Activated T-cell treated with anti-CD3 and anti-CD28 coated beads, Interleukin-2, amount 50 U/mL, for 24 hours (primary cell): Measurements from ENCODE around the gene DFFA.
"Not testable (repeated sequence)": the region's sequence is repeated elsewhere in the genome, so short reads cannot be mapped to it uniquely, and the experiment has no call there.

Experiments used
- DNase-seq: peaks from one replicate; pipeline ENCODE4 v3.0.0-alpha.2; 2020
- H3K27ac Mint-ChIP-seq: 2 replicates; pipeline ENCODE4 v1.8.0; 2020; ENCODE audit warnings: mild to moderate bottlenecking, mixed read lengths
- H3K27me3 Mint-ChIP-seq: 2 replicates; pipeline ENCODE4 v1.8.0; 2020; ENCODE audit warnings: mixed read lengths
- H3K36me3 Mint-ChIP-seq: 2 replicates; pipeline ENCODE4 v1.8.0; 2020; ENCODE audit warnings: low read depth, mixed read lengths
- H3K4me1 Mint-ChIP-seq: 2 replicates; pipeline ENCODE4 v1.8.0; 2020; ENCODE audit warnings: low read depth, mixed read lengths
- H3K4me3 Mint-ChIP-seq: 2 replicates; pipeline ENCODE4 v1.8.0; 2020; ENCODE audit warnings: mild to moderate bottlenecking, moderate library complexity, mixed read lengths
- H3K9me3 Mint-ChIP-seq: 2 replicates; pipeline ENCODE4 v1.8.0; 2020; ENCODE audit warnings: mixed read lengths

DFFA gene

GRCh38 chr1:10457462-10457861 is 14.9 kb downstream of the DFFA start:
- not testable (repeated sequence) for DNase-seq, H3K4me3 Mint-ChIP-seq, H3K4me1 Mint-ChIP-seq, H3K27me3 Mint-ChIP-seq, H3K9me3 Mint-ChIP-seq
- peak overlapping the region; percentile 2 for H3K27ac Mint-ChIP-seq
- peaks cover 63% of the 10 kb centered on the region for H3K36me3 Mint-ChIP-seq

DNA sequence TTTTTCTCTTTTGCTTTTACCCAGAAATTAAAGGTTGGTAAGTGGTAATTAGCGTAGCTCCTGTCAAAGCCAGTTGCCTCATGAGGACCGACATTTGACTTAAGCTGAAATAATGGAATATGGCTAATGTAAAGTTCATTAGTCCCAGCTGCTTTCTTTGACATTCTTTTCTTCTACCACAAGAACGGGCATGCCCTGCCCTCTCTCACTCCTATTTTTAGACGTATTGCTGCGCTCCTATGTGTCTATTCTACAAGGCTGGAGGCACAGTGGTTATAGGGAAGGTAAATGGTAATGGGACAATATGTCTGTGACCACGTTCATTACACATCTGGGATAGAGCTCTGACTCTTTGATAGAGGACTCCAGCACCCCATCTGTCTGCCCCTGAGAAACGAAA is 15.7 kb downstream of the DFFA start:
- DNase-seq, result no peak
- Mint-ChIP-seq H3K27ac (peak overlapping the region; percentile 2), H3K9me3 (no peaks in the 10 kb centered on the region), H3K36me3 (peaks cover 55% of the 10 kb centered on the region), H3K4me1 (peaks cover 6% of the 10 kb centered on the region), H3K4me3 (no peak overlapping the region), H3K27me3 (no peaks in the 10 kb centered on the region)

DNA sequence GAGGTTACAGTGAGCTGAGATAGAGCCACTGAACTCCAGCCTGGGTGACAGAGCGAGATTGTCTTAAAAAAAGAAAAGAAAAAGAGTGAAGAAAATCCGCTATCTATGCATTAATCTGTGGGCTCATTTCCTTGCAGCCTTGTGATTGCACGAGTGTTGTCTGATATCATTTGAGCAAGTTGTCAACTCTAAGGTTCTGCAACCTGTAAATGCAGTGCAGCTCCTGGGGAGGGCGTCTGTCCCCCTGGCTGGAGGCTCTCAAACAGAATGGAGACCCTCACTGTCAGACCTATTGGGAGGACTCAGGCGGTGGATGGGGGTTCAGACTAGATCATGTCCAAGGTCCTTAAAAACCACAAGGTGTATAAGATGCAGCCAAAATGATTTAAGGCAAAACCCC is 16.3 kb downstream of the DFFA start:
- peaks cover 49% of the 10 kb centered on the region for H3K36me3 Mint-ChIP-seq
- no peak for DNase-seq
- no peak overlapping the region for H3K4me3 Mint-ChIP-seq
- H3K27me3 Mint-ChIP-seq, result no peaks in the 10 kb centered on the region
- no peak overlapping the region for H3K27ac Mint-ChIP-seq
- no peaks in the 10 kb centered on the region for H3K9me3 Mint-ChIP-seq
- H3K4me1 Mint-ChIP-seq, result peaks cover 6% of the 10 kb centered on the region

DNA sequence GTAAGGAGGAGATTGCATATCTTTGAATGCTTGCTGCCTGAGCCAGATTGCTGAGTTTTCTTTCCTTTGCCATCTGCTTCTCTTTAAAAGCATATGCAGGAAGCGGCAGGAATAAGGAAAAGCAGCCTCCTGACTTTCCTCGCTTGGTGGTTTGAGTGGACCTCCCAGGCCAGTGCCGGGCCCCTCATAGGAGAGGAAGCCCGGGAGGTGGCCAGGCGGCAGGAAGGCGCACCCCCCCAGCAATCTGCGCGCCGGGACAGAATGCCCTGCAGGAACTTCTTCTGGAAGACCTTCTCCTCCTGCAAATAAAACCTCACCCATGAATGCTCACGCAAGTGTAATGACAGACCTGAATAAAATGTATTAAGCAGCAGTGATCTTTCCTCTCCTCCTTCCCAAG is 21.0 kb downstream of the DFFA start:
- Mint-ChIP-seq H3K9me3 (no peaks in the 10 kb centered on the region), H3K4me3 (no peak overlapping the region), H3K4me1 (no peaks in the 10 kb centered on the region), H3K36me3 (peaks cover 21% of the 10 kb centered on the region), H3K27ac (no peak overlapping the region), H3K27me3 (no peaks in the 10 kb centered on the region)
- DNase-seq, result no peak

DNA sequence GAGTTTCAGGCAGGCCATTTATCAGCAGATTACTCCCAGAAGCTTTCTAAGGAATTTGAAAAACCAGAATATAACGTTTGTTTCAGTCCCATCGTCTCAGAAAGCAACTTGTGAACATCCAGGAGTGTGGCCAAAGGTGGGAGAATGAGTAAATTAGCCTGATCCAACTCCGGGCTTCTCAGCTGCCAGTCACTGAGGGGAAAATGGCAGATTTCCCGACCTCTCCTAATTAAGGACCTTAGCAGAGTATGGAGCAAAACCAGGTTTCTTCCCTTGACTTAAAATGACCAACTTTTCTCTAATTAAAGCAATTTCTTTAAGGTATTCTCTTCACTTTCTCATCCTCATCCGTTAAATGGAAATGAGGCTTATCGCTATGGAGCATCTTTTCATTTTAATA is 21.5 kb downstream of the DFFA start:
- Mint-ChIP-seq H3K4me1 (no peaks in the 10 kb centered on the region), H3K27ac (no peak overlapping the region), H3K9me3 (no peaks in the 10 kb centered on the region), H3K4me3 (no peak overlapping the region), H3K36me3 (peaks cover 17% of the 10 kb centered on the region), H3K27me3 (no peaks in the 10 kb centered on the region)
- DNase-seq, result no peak

DNA sequence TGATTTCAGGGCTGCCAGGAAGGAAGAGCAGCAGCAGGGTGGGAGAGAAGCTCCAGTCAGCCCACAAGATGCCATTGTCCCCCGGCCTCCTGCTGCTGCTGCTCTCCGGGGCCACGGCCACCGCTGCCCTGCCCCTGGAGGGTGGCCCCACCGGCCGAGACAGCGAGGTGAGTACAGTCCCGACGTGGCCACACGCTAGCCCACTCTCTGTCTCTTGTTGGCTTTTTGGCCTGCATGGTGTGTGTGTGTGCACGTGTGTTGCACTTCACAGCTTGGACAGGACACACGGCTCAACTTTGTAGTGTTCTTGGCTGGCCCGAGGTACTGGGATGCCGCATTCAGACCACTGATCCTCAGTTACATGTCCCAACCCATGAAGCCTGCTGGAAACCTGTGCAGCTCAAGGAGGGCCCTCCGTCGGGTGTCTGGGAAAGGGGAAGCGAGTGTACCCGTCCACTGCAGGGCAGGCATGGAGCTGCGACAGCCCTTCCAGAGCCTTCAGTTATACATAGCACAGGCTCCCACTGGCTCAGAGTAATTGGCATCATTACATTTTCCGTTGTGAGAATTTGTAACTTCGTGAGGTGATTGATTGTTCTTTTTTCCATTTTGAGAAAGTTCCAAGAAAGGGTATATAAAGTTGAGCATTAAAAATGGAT is 22.0 kb downstream of the DFFA start:
- Mint-ChIP-seq H3K27ac (no peak overlapping the region), H3K27me3 (no peaks in the 10 kb centered on the region)

GRCh38 chr1:10449751-10450150 is 22.6 kb downstream of the DFFA start, which contains the start of gene CORT:
Gene CORT, plus strand, starts transcription at chr1:10450031. Its CDS starts 193 bp downstream, at chr1:10450224.
- peaks cover 16% of the 10 kb centered on the region for H3K36me3 Mint-ChIP-seq
- peaks cover 3% of the 10 kb centered on the region for H3K4me1 Mint-ChIP-seq
- no peaks in the 10 kb centered on the region for H3K9me3 Mint-ChIP-seq
- DNase-seq, result no peak
- no peaks in the 10 kb centered on the region for H3K27me3 Mint-ChIP-seq
- H3K4me3 Mint-ChIP-seq, result no peak within 1 kb of the TSS
- no peak within 1 kb of the TSS for H3K27ac Mint-ChIP-seq

More for the DNA sequence above, 22.0 kb downstream of the DFFA start:
- no peak overlapping the region for H3K4me3 Mint-ChIP-seq
- no peaks in the 10 kb centered on the region for H3K4me1 Mint-ChIP-seq
- DNase-seq, result no peak
- peaks cover 16% of the 10 kb centered on the region for H3K36me3 Mint-ChIP-seq
- no peaks in the 10 kb centered on the region for H3K9me3 Mint-ChIP-seq

GRCh38 chr1:10446790-10447422 is 25.4 kb downstream of the DFFA start:
- H3K36me3 Mint-ChIP-seq, result peaks cover 19% of the 10 kb centered on the region
- DNase-seq, result no peak
- H3K27me3 Mint-ChIP-seq, result no peaks in the 10 kb centered on the region
- H3K9me3 Mint-ChIP-seq, result no peaks in the 10 kb centered on the region
- no peak overlapping the region for H3K27ac Mint-ChIP-seq
- no peak overlapping the region for H3K4me3 Mint-ChIP-seq
- H3K4me1 Mint-ChIP-seq, result peaks cover 5% of the 10 kb centered on the region

- Mint-ChIP-seq H3K27ac (no peak overlapping the region), H3K36me3 (peaks cover 30% of the 10 kb centered on the region), H3K4me1 (peaks cover 5% of the 10 kb centered on the region), H3K4me3 (no peak overlapping the region), H3K9me3 (no peaks in the 10 kb centered on the region), H3K27me3 (no peaks in the 10 kb centered on the region)
- no peak for DNase-seq
Observed at GRCh38 chr1:10444795-10445397, 27.4 kb downstream of the DFFA start.

DNA sequence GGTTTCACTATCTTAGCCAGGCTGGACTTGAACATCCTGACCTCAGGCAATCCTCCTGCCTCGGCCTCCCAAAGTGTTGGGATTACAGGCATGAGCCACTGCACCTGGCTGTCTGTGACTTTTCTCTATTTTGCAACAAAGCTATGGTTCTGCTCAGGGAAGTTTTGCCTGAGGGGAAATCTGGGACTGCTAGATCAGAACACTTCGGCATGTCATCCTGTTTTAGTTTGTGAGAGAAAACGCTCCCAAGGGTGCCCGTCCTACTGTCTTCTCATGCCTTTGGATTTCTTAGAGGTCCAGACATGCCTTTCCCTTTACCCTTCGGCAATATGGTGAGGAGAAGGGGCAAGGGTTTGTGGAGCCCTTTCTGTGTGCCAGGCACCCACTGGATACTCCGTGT is 28.1 kb downstream of the DFFA start:
- H3K4me1 Mint-ChIP-seq, result peaks cover 5% of the 10 kb centered on the region
- H3K9me3 Mint-ChIP-seq, result no peaks in the 10 kb centered on the region
- no peak overlapping the region for H3K4me3 Mint-ChIP-seq

DNA sequence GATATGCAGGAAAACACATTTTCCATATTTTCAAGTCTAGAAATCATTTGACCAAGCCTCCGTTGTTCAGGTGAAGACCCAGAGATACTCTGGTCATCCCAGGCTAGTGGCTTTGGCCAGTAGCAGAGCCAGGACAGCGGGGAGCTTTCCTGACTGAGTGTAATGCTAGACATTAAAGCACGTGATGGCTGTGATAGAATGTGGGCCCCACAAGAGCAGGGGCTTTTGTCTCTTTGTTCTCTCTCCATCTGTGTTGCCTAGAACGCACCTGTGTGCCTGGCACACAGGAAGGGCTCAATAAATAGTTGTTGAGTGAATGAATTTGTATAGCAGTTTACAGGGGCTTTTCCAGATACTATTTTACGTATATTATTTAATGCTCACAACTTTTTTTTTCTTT is 31.5 kb downstream of the DFFA start:
- DNase-seq, result no peak
- Mint-ChIP-seq H3K4me1 (peaks cover 5% of the 10 kb centered on the region), H3K9me3 (no peaks in the 10 kb centered on the region), H3K27ac (no peak overlapping the region), H3K4me3 (no peak overlapping the region), H3K27me3 (no peaks in the 10 kb centered on the region), H3K36me3 (peaks cover 37% of the 10 kb centered on the region)

More for the DNA sequence above, 28.1 kb downstream of the DFFA start:
- no peak overlapping the region for H3K27ac Mint-ChIP-seq
- H3K36me3 Mint-ChIP-seq, result peaks cover 30% of the 10 kb centered on the region
- DNase-seq, result no peak
- H3K27me3 Mint-ChIP-seq, result no peaks in the 10 kb centered on the region

- Mint-ChIP-seq H3K4me3 (no peak overlapping the region), H3K9me3 (no peaks in the 10 kb centered on the region), H3K27ac (no peak overlapping the region)
Observed at GRCh38 chr1:10440305-10440704, 32.0 kb downstream of the DFFA start.

DNA sequence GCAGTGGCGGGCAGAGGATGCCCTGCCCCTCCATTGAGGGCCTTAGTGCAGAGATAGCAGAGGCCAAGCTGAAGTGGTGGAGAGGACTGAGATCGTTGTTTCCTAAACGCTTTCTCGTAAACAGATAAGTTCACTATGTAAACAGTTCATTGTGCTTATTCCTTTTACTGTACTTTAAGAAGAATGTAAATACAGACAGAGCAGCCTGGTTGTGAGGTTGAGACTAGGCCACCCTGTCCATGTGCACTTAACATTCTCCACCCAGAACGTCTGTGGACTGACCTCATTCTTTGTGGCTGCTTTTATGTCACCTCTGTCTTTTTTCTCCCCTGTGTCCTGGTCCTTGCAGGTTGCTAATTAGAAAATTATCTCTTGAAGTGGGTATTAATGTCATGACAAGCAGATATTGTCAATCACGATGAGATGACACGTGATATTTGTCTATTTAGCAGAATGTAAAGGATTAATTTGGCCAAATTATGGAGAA is 33.6 kb downstream of the DFFA start:
- Mint-ChIP-seq H3K9me3 (no peaks in the 10 kb centered on the region), H3K27ac (no peak overlapping the region), H3K36me3 (peaks cover 32% of the 10 kb centered on the region), H3K4me3 (no peak overlapping the region), H3K4me1 (no peaks in the 10 kb centered on the region), H3K27me3 (no peaks in the 10 kb centered on the region)
- no peak for DNase-seq

More at GRCh38 chr1:10440305-10440704, 32.0 kb downstream of the DFFA start:
- no peak for DNase-seq
- H3K27me3 Mint-ChIP-seq, result no peaks in the 10 kb centered on the region
- H3K4me1 Mint-ChIP-seq, result peaks cover 5% of the 10 kb centered on the region
- peaks cover 38% of the 10 kb centered on the region for H3K36me3 Mint-ChIP-seq

DNA sequence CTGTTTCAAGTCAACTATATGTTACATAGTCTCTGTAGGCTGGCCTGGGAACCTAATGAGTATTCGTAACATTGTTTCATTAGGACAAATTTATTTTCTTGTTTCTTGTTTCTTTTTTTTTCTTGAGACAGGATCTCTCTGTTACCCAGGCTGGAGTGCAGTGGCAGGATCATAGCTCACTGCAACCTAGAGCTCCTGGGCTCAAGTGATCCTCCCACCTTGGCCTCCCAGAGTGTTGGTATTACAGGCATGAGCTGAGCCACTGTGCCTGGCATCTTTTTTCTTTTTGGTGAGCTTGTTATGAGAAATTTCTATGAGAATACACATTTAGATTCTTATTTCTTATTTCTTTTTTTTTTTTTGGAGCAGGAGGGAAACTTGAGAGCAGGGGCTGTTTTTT is 35.3 kb downstream of the DFFA start:
- Mint-ChIP-seq H3K4me1 (peaks cover 8% of the 10 kb centered on the region), H3K4me3 (no peak overlapping the region), H3K36me3 (peaks cover 36% of the 10 kb centered on the region), H3K27me3 (no peaks in the 10 kb centered on the region), H3K9me3 (no peaks in the 10 kb centered on the region), H3K27ac (no peak overlapping the region)
- DNase-seq, result no peak

GRCh38 chr1:10434590-10434989 is 37.7 kb downstream of the DFFA start:
- Mint-ChIP-seq H3K36me3 (peaks cover 34% of the 10 kb centered on the region), H3K9me3 (no peaks in the 10 kb centered on the region), H3K4me1 (peaks cover 25% of the 10 kb centered on the region), H3K27ac (no peak overlapping the region), H3K27me3 (no peaks in the 10 kb centered on the region), H3K4me3 (no peak overlapping the region)
- no peak for DNase-seq
